CD14-positive monocyte (primary cell): Measurements from ENCODE around the gene OLFM3. TPM values are rescaled to one million over a fixed set of nuclear protein-coding genes. Genes with fewer than 3 reads are reported as not detected.

Experiments
- DNase-seq, 3 donors: peaks; one replicate each; pipeline ENCODE4 v3.0.0-alpha.2; 2011 to 2022
- H2AFZ ChIP-seq: 2 replicates; pipeline ENCODE4 v1.6.0; 2012; ENCODE audit warnings: mild to moderate bottlenecking, low read depth, low read length, inconsistent platforms; ENCODE audit not compliant: insufficient read depth, poor library complexity, severe bottlenecking
- H3K27ac ChIP-seq, 2 donors: 1 replicate in 1 of 2; 2 replicates in 1 of 2; pipeline ENCODE4 v1.5.1; 2012 to 2013; ENCODE audit warnings: low read length in 2 of 2, control low read depth in 1 of 2, inconsistent platforms in 1 of 2, low read depth in 1 of 2, mild to moderate bottlenecking in 1 of 2
- H3K27me3 ChIP-seq, 2 donors: one replicate each; pipeline versions ENCODE4 v1.6.0 to v1.6.1; 2011 to 2013; ENCODE audit warnings: low read length in 2 of 2; ENCODE audit not compliant: control insufficient read depth in 2 of 2, insufficient read depth in 2 of 2
- H3K36me3 ChIP-seq, 2 donors: replicated peaks in 1 of 2; 1 replicate in 1 of 2; 2 replicates in 1 of 2; pipeline versions ENCODE4 v1.5.1 to v1.6.1; 2012 to 2013; ENCODE audit warnings: low read length in 2 of 2, control low read depth in 1 of 2, inconsistent platforms in 1 of 2, mild to moderate bottlenecking in 1 of 2; ENCODE audit not compliant: insufficient read depth in 2 of 2, control insufficient read depth in 1 of 2
- H3K4me1 ChIP-seq, 2 donors: 1 replicate in 1 of 2; 2 replicates in 1 of 2; pipeline versions ENCODE4 v1.5.1 to v1.6.1; 2012 to 2013; ENCODE audit warnings: low read length in 2 of 2, control low read depth in 1 of 2, inconsistent platforms in 1 of 2, mild to moderate bottlenecking in 1 of 2, moderate library complexity in 1 of 2; ENCODE audit not compliant: insufficient read depth in 2 of 2, control insufficient read depth in 1 of 2
- H3K4me2 ChIP-seq: replicated peaks from 2 replicates; pipeline ENCODE3; 2012; ENCODE audit warnings: low read length, moderate library complexity, mild to moderate bottlenecking; ENCODE audit not compliant: poor library complexity, severe bottlenecking; ENCODE audit errors: extremely low read depth
- H3K4me3 ChIP-seq, 3 experiments: fragments of 200-600 bp in 1 of 3; sonication (generic) in 1 of 3; replicated peaks in 1 of 3; 1 replicate in 2 of 3; 2 replicates in 1 of 3; pipeline ENCODE4 v1.5.1; 2011 to 2013; ENCODE audit warnings: low read length in 3 of 3, mild to moderate bottlenecking in 3 of 3, control low read depth in 2 of 3, low read depth in 2 of 3, inconsistent platforms in 1 of 3, moderate library complexity in 1 of 3
- H3K79me2 ChIP-seq: 2 replicates; pipeline ENCODE4 v1.6.0; 2012; ENCODE audit warnings: mild to moderate bottlenecking, control low read depth, inconsistent platforms, low read length, moderate library complexity; ENCODE audit not compliant: insufficient read depth
- H3K9ac ChIP-seq: 2 replicates; pipeline ENCODE4 v1.6.0; 2017; ENCODE audit warnings: low read length, mild to moderate bottlenecking; ENCODE audit not compliant: insufficient read depth, poor library complexity, severe bottlenecking
- H3K9me3 ChIP-seq, 2 donors: replicated peaks in 1 of 2; 1 replicate in 1 of 2; 2 replicates in 1 of 2; pipeline versions ENCODE4 v1.5.1 to v1.6.1; 2012 to 2013; ENCODE audit warnings: low read length in 2 of 2, control low read depth in 1 of 2; ENCODE audit not compliant: control insufficient read depth in 1 of 2, insufficient read depth in 1 of 2
- H4K20me1 ChIP-seq: 2 replicates; pipeline ENCODE4 v1.6.0; 2012; ENCODE audit warnings: mild to moderate bottlenecking, low read length, control low read depth, moderate library complexity; ENCODE audit not compliant: insufficient read depth
- H3K27ac Mint-ChIP-seq, 7 donors: one replicate each; pipeline ENCODE4 v1.8.0; 2020; ENCODE audit warnings: mild to moderate bottlenecking in 7 of 7, mixed read lengths in 7 of 7, moderate library complexity in 6 of 7, inconsistent platforms in 2 of 7
- H3K27me3 Mint-ChIP-seq, 3 donors: one replicate each; pipeline ENCODE4 v1.8.0; 2021 to 2022; ENCODE audit warnings: low read depth in 3 of 3, mild to moderate bottlenecking in 3 of 3, mixed read lengths in 3 of 3, moderate library complexity in 3 of 3, inconsistent platforms in 1 of 3
- H3K36me3 Mint-ChIP-seq, 2 donors: one replicate each; pipeline ENCODE4 v1.8.0; 2020; ENCODE audit warnings: mixed read lengths in 2 of 2, inconsistent platforms in 1 of 2, mild to moderate bottlenecking in 1 of 2
- H3K4me1 Mint-ChIP-seq: one replicate; pipeline ENCODE4 v1.8.0; 2020; ENCODE audit warnings: mild to moderate bottlenecking, mixed read lengths
- H3K4me3 Mint-ChIP-seq, 2 donors: one replicate each; pipeline ENCODE4 v1.8.0; 2020; ENCODE audit warnings: mild to moderate bottlenecking in 2 of 2, mixed read lengths in 2 of 2, moderate library complexity in 1 of 2
- H3K9me3 Mint-ChIP-seq, 7 donors: one replicate each; pipeline ENCODE4 v1.8.0; 2020 to 2022; ENCODE audit warnings: mixed read lengths in 7 of 7, mild to moderate bottlenecking in 6 of 7, moderate library complexity in 6 of 7, inconsistent platforms in 2 of 7
- WGBS: methylation state at CpG from one replicate; pipeline ENCODE4 v1.1.5; 2013; ENCODE audit warnings: missing lambda C conversion rate; ENCODE audit not compliant: insufficient coverage; 5-methylcytosine and 5-hydroxymethylcytosine counted together
- intact Hi-C, 2 donors: fragments of 100-400 bp; cut with micrococcal nuclease; formaldehyde crosslinking; loops; one replicate each; pipeline versions ENCODE4 v1.15.0 to v1.15.1; 2023
- polyA plus RNA-seq, 3 donors: library from polyadenylated mRNA; depleted of rRNA in 1 of 3; unstranded in 2 of 3; stranded (reverse) in 1 of 3; fragments of 300-500 nt in 2 of 3; fragments of >200 nt in 1 of 3; fragmentation: Illumina TruSeq in 2 of 3; gene quantifications; 1 replicate in 2 of 3; 2 replicates in 1 of 3; pipeline ENCODE4 v1.2.3, GENCODE V29; 2012 to 2021
- TF ChIP-seq, protein P1 (sequence below): fragments of 200-600 bp; IDR thresholded peaks from one replicate; pipeline ENCODE4 v1.8.0; 2022; ENCODE audit warnings: antibody characterized with exemption, mild to moderate bottlenecking

OLFM3 gene
- polyA plus RNA-seq, 3 donors: not detected

GRCh38 chr1:101945884-101946283 lies 50.8 kb downstream of the OLFM3 start:
- H3K9ac ChIP-seq: no peak overlapping the region
- no peak overlapping the region for H2AFZ ChIP-seq
- H3K36me3 Mint-ChIP-seq: no peaks in the 10 kb centered on the region
- no peaks in the 10 kb centered on the region for H3K4me1 ChIP-seq
- no peaks in the 10 kb centered on the region for H3K36me3 ChIP-seq
- H3K9me3 ChIP-seq: no peaks in the 10 kb centered on the region
- TF ChIP-seq, protein P1, sequence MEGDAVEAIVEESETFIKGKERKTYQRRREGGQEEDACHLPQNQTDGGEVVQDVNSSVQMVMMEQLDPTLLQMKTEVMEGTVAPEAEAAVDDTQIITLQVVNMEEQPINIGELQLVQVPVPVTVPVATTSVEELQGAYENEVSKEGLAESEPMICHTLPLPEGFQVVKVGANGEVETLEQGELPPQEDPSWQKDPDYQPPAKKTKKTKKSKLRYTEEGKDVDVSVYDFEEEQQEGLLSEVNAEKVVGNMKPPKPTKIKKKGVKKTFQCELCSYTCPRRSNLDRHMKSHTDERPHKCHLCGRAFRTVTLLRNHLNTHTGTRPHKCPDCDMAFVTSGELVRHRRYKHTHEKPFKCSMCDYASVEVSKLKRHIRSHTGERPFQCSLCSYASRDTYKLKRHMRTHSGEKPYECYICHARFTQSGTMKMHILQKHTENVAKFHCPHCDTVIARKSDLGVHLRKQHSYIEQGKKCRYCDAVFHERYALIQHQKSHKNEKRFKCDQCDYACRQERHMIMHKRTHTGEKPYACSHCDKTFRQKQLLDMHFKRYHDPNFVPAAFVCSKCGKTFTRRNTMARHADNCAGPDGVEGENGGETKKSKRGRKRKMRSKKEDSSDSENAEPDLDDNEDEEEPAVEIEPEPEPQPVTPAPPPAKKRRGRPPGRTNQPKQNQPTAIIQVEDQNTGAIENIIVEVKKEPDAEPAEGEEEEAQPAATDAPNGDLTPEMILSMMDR: no peak
- H4K20me1 ChIP-seq: no peaks in the 10 kb centered on the region
- H3K9me3 Mint-ChIP-seq: peaks cover 0 to 10% (median 2%) of the 10 kb centered on the region in 7 donors
- no peak overlapping the region for H3K4me2 ChIP-seq
- WGBS: no CpG with 5 or more reads among the region's 1 CpG
- H3K4me3 ChIP-seq: no peak overlapping the region
- H3K27me3 Mint-ChIP-seq: no peaks in the 10 kb centered on the region
- no peaks in the 10 kb centered on the region for H3K79me2 ChIP-seq
- H3K27me3 ChIP-seq: no peaks in the 10 kb centered on the region
- H3K27ac Mint-ChIP-seq: no peak overlapping the region
- no peak overlapping the region for H3K4me3 Mint-ChIP-seq
- H3K27ac ChIP-seq: no peak overlapping the region
- no peak for DNase-seq
- intact Hi-C loops: no loop called here
- no peaks in the 10 kb centered on the region for H3K4me1 Mint-ChIP-seq

DNA sequence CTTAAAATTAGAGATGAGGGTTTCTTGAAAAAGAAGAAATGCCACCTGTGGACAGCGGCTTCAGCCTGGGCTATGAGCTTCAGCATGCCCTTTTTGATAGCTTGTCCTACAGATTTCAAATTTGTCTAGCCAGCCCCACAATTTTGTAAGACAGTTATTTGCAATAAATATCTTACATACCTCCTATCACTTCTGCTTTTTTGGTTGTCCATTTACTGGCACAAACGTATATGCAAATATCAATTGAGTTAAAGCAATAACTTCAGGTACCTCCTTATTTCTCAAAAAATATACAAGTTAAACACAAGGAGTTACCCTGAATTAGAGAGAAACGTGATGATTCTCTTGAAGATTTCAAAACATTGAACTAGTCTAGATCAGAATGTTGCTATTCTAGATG lies 53.5 kb downstream of the OLFM3 start:
- DNase-seq: no peak
- H3K9ac ChIP-seq: no peak overlapping the region
- no peaks in the 10 kb centered on the region for H3K4me1 ChIP-seq
- H3K9me3 ChIP-seq: no peaks in the 10 kb centered on the region
- H3K4me1 Mint-ChIP-seq: no peaks in the 10 kb centered on the region
- H3K27ac Mint-ChIP-seq: no peak overlapping the region
- H3K4me3 ChIP-seq: no peak overlapping the region
- peaks cover 0 to 2% (median 0%) of the 10 kb centered on the region in 7 donors for H3K9me3 Mint-ChIP-seq
- H3K36me3 Mint-ChIP-seq: no peaks in the 10 kb centered on the region
- no peak overlapping the region for H3K27ac ChIP-seq
- TF ChIP-seq, protein P1: no peak
- H3K27me3 ChIP-seq: no peaks in the 10 kb centered on the region
- H3K4me2 ChIP-seq: no peak overlapping the region
- intact Hi-C loops: no loop called here
- 100% methylated on average over 1 of the region's 3 CpGs for WGBS
- H4K20me1 ChIP-seq: no peaks in the 10 kb centered on the region
- H3K4me3 Mint-ChIP-seq: no peak overlapping the region
- H3K27me3 Mint-ChIP-seq: no peaks in the 10 kb centered on the region
- no peaks in the 10 kb centered on the region for H3K36me3 ChIP-seq
- no peaks in the 10 kb centered on the region for H3K79me2 ChIP-seq
- no peak overlapping the region for H2AFZ ChIP-seq
